Measurements from ENCODE around the gene ST8SIA1. TPM values are rescaled to one million over a fixed set of nuclear protein-coding genes. Genes with fewer than 3 reads are reported as not detected.

Gene ST8SIA1
- total RNA-seq, 1 donor from 2014 or later = 8.5 TPM

DNA sequence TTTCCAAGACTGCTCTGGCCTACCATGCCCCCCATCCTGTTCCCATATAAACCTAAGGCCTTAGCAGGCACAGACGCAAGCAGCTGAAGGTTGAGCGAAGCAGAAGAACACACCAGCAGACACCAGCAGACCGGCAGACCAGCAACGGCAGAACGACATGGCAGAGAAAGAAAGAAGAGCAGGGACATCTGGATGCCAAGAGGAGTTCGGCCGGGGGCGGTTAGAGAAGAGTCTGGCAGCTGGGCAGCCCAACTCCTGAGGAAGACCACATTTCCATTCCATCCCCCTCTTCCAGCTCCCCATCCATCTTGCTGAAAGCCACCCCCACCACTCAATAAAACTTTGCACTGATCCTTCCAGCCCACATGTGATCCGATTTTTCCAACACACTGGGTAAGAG, 5.2 kb upstream of the ST8SIA1 start:
- H3K4me1 ChIP-seq = peaks cover 3% of the 10 kb centered on the region
- no peak for DNase-seq
- no peaks in the 10 kb centered on the region for H3K9me3 ChIP-seq
- no peak overlapping the region for H3K27ac ChIP-seq
- TF ChIP-seq, protein P1, sequence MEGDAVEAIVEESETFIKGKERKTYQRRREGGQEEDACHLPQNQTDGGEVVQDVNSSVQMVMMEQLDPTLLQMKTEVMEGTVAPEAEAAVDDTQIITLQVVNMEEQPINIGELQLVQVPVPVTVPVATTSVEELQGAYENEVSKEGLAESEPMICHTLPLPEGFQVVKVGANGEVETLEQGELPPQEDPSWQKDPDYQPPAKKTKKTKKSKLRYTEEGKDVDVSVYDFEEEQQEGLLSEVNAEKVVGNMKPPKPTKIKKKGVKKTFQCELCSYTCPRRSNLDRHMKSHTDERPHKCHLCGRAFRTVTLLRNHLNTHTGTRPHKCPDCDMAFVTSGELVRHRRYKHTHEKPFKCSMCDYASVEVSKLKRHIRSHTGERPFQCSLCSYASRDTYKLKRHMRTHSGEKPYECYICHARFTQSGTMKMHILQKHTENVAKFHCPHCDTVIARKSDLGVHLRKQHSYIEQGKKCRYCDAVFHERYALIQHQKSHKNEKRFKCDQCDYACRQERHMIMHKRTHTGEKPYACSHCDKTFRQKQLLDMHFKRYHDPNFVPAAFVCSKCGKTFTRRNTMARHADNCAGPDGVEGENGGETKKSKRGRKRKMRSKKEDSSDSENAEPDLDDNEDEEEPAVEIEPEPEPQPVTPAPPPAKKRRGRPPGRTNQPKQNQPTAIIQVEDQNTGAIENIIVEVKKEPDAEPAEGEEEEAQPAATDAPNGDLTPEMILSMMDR (IDR thresholded peaks at IDR 0.05) = no peak
- no peak for ATAC-seq
- no peak overlapping the region for H3K4me3 ChIP-seq
- H3K27me3 ChIP-seq = peaks cover 6% of the 10 kb centered on the region
- H3K36me3 ChIP-seq = no peaks in the 10 kb centered on the region
- intact Hi-C loops (cut with DNase I) = no loop called here

DNA sequence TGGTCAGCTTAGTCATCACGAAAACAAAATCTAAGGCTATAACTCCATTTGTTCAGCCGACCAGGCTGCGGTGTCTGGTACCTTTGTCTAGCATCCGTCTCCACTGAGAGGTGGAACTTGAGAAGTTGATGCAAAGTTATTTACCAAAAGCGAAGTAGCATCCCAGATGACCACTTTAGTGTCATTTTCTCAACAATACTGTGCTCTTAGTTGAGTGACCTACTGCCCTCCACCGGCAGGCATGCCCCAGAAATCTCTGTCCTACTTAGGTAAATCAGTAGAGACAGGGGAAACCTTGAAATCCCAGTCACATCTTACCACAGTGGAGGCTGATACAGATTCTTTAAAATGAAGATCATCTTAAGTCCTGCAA, 1.3 kb upstream of the ST8SIA1 start:
- TF ChIP-seq, protein P1 (IDR thresholded peaks at IDR 0.05) = no peak
- peak overlapping the region; percentile 60 for H3K4me3 ChIP-seq
- DNase-seq = no peak
- H3K27me3 ChIP-seq = peaks cover 14% of the 10 kb centered on the region
- H3K27ac ChIP-seq = peak overlapping the region; percentile 24
- no peak for ATAC-seq
- H3K4me1 ChIP-seq = peaks cover 5% of the 10 kb centered on the region
- intact Hi-C loops (cut with DNase I) = no loop called here
- no peaks in the 10 kb centered on the region for H3K9me3 ChIP-seq
- no peaks in the 10 kb centered on the region for H3K36me3 ChIP-seq

DNA sequence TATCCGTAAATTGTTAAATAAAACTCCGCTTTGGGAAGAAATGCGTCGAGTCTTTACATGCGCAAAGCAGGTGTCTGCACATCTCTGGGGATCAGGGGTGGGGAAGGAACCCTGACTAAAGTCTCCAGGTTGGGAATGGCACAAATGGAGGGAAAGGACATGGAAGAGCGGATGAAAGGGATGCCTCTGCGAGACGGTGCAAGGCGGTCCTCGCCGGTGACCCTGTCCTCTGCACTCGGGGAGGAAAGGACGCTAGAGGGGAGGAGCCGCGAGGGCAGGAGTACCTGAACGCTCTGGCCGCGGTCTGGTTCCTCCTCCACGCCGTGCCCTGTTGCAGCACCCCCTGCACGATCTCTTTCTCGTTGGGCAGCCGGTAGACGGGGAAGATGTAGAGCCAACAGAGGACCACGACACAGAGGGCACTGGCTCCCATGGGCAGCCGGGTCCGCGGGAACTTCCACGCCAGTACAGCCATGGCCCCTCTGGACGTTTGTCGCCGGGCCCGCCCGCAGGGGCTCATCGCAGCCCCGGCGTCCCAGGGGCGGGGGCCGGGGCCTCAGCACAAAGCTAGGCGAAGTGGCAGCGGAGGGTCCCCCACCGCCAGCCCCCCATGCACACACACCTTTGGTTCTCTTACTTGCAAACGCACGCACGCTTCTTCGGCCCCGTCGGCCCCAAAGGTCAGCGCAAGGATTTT, 646 bp downstream of the ST8SIA1 start:
- ATAC-seq (peak; percentile 6), DNase-seq (no peak)
- Histone ChIP-seq H3K27ac (peak overlapping the region; percentile 68), H3K27me3 (peaks cover 14% of the 10 kb centered on the region), H3K4me3 (peak overlapping the region; percentile 60), H3K4me1 (peaks cover 5% of the 10 kb centered on the region), H3K36me3 (no peaks in the 10 kb centered on the region), H3K9me3 (no peaks in the 10 kb centered on the region)
- TF ChIP-seq, protein P1 (IDR thresholded peaks at IDR 0.05) = no peak
- intact Hi-C loops (cut with DNase I) = no loop called here

DNA sequence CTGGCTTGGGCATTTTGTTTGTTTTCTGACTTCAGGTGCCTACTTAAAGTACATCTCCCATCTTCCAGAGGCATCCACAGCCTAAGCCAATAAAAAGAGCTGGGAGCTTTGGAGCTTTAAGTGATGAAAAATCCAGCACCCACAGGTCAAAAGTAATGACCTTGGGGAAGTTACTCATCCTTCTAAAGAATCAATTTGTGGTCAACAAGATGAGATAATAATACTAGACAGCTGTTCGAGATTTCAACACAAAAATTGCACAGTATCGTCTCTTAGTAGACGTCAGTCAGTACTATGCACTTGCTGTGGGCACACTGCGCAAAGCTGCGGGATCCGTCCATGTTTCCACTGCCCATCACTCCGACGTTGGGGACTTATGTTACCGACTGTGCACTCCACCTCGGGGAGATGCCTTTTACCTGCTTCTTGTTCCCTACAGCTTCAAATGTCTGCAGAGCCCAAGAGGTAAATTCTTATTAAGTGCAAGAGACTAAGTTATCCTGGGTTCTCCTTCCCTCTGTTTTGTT, 1.3 kb downstream of the ST8SIA1 start:
- Histone ChIP-seq H3K4me1 (peaks cover 5% of the 10 kb centered on the region), H3K27me3 (peaks cover 14% of the 10 kb centered on the region), H3K36me3 (no peaks in the 10 kb centered on the region), H3K4me3 (peak overlapping the region; percentile 60), H3K9me3 (no peaks in the 10 kb centered on the region), H3K27ac (peak overlapping the region; percentile 68)
- no peak for DNase-seq
- ATAC-seq = no peak
- TF ChIP-seq, protein P1 (IDR thresholded peaks at IDR 0.05) = no peak
- intact Hi-C loops (cut with DNase I) = no loop called here

DNA sequence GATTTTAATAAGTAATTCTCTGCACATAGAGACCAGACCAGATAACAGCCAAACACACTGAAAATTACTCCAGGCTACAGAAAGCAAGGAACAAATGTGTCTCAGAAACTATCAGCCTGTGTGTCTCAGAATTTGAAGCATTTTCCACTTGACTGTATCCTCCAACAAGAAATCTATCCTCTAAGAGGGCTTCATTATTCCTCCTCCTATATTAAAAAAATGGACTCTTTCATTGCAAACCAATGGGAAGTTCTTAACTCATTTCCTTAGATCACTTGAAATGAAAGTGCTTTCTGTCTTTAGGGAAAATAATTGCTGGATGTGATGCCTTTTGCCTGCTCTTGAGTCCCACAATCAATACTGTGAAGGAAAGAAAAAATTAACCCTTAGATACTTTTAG, 2.3 kb downstream of the ST8SIA1 start:
- Histone ChIP-seq H3K4me1 (peaks cover 5% of the 10 kb centered on the region), H3K4me3 (peak overlapping the region; percentile 60), H3K27me3 (peaks cover 14% of the 10 kb centered on the region), H3K9me3 (no peaks in the 10 kb centered on the region), H3K27ac (no peak overlapping the region), H3K36me3 (no peaks in the 10 kb centered on the region)
- no peak for DNase-seq
- intact Hi-C loops (cut with DNase I) = no loop called here
- ATAC-seq = no peak
- TF ChIP-seq, protein P1 (IDR thresholded peaks at IDR 0.05) = no peak

All from upper lobe of right lung (tissue), 1 donor.